GM19397 (cell line): ENCODE results near the gene RYK.

Experiments used
- ATAC-seq: cut with Tn5 transposase; IDR thresholded peaks from one replicate; pipeline ENCODE4 v1.9.1; 2021; ENCODE audit warnings: mild to moderate bottlenecking, moderate library complexity; ENCODE audit not compliant: unreplicated experiment

Gene RYK

GRCh38 chr3:134153761-134154160 is 96.9 kb downstream of the RYK start:
- no peak for ATAC-seq

GRCh38 chr3:134150476-134150875 is 100.2 kb downstream of the RYK start:
- no peak for ATAC-seq

GRCh38 chr3:134149286-134149685 is 101.4 kb downstream of the RYK start:
- no peak for ATAC-seq

GRCh38 chr3:134148534-134148933 is 102.1 kb downstream of the RYK start:
- ATAC-seq, result no peak

- no peak for ATAC-seq
These were observed 103.2 kb downstream of the RYK start for GRCh38 chr3:134147411-134147810.

- no peak for ATAC-seq
These were observed 104.0 kb downstream of the RYK start for GRCh38 chr3:134146666-134147065.

GRCh38 chr3:134145183-134145582 is 105.5 kb downstream of the RYK start:
- no peak for ATAC-seq

- ATAC-seq, result no peak
These were observed 106.0 kb downstream of the RYK start for GRCh38 chr3:134144694-134145093.

- no peak for ATAC-seq
These were observed 106.7 kb downstream of the RYK start for GRCh38 chr3:134143828-134144401.

GRCh38 chr3:134136604-134137003 is 114.1 kb downstream of the RYK start:
- no peak for ATAC-seq

- no peak for ATAC-seq
These were observed 115.8 kb downstream of the RYK start for GRCh38 chr3:134134698-134135415.

- ATAC-seq, result no peak
These were observed 116.4 kb downstream of the RYK start for GRCh38 chr3:134134240-134134639.

GRCh38 chr3:134132961-134133360 is 117.7 kb downstream of the RYK start:
- ATAC-seq, result no peak

GRCh38 chr3:134126153-134126552 is 124.5 kb downstream of the RYK start:
- no peak for ATAC-seq

GRCh38 chr3:134114726-134115125 is 135.9 kb downstream of the RYK start:
- ATAC-seq, result no peak

- no peak for ATAC-seq
These were observed 139.0 kb downstream of the RYK start for GRCh38 chr3:134111616-134112015.

GRCh38 chr3:134110963-134111362 is 139.7 kb downstream of the RYK start:
- no peak for ATAC-seq
